ENCODE data around the gene ITGA11.

ITGA11 gene

DNA sequence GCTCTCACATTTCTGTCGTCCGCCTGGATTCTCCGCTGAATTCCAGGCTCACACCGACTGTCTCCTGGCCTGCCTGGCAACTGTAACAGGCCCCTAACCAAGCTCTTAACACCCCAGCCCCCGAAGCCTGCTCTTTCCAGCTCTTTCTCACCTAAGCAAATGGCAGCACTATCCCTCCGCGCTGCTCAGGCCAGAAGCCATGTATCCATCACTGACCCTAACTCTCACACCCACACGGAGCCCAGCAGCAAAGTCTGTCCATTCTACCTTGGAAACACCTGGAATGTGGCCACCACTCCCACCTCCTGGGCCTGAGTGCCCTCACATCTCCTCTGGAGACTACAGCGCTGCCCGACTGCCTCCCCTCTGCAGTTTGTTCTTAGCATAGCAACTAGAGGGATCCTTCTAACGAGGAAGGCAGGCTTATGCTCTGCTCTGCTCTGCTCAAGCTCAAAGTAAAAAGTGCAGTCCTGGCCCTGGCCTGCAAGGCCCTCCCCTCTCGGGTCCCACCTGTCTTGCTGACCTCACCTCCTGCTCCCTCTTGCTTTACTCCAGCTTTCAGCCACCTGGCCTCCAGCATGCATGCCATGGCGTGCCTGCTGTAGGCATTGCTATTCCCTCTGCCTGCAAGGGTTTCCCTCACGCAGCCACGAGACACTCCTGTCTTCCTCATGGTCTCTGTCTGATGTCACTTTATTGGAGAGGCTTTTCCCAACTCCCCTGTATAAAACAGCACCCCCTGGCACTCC, 127.2 kb downstream of the ITGA11 start:
- Histone ChIP-seq H3K9me3 (no peaks in the 10 kb centered on the region), H3K4me1 (peaks cover 3% of the 10 kb centered on the region), H3K27me3 (no peaks in the 10 kb centered on the region), H3K36me3 (no peaks in the 10 kb centered on the region), H3K4me3 (ENCODE audit: low read depth, low read length) (no peak overlapping the region)
- DNase-seq, result no peak
- TF ChIP-seq, protein P1, sequence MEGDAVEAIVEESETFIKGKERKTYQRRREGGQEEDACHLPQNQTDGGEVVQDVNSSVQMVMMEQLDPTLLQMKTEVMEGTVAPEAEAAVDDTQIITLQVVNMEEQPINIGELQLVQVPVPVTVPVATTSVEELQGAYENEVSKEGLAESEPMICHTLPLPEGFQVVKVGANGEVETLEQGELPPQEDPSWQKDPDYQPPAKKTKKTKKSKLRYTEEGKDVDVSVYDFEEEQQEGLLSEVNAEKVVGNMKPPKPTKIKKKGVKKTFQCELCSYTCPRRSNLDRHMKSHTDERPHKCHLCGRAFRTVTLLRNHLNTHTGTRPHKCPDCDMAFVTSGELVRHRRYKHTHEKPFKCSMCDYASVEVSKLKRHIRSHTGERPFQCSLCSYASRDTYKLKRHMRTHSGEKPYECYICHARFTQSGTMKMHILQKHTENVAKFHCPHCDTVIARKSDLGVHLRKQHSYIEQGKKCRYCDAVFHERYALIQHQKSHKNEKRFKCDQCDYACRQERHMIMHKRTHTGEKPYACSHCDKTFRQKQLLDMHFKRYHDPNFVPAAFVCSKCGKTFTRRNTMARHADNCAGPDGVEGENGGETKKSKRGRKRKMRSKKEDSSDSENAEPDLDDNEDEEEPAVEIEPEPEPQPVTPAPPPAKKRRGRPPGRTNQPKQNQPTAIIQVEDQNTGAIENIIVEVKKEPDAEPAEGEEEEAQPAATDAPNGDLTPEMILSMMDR (IDR thresholded peaks at IDR 0.05; ENCODE audit: low read depth, low read length), result no peak

DNA sequence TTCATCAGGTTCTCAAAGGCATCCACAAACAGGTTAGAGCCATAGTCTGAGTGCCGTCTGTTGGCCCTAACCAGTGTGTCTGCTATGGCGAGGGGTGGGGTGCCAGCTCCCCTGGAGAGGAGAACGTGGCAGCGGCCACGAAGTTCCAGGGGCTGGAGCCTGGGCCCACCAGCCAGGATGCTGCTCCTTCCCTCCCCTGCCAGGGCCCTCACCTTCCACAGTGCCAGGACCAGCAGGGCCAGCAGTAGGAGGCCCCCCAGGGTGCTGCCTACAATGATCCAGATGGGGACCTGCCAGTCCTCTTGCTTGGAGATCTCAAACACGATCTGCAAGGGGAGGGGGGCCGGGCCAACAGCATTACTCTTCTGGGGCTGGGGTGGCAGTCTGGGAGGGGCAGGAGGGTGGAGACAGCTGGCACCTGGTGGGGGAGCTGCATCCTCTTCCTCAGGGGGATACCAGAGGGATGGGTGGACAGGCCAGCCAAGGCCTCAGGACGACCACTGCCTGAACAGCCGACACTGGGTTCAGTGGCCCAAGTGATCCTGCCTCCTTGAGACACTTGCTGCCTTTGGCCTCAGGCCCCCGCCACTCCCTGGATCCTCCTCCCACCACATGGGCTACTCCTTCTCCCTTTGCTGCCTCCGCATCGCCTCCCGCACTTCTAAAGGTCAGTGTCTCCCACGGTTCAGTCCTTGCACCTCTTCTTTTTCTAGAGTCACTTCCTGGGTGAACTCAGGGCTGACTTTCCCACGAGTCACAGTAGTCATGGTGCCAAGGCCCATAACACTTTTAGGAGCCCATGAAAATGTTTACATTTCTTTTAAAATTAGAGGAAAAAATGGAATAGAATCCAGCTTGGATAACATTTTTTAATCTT, 128.2 kb downstream of the ITGA11 start:
- Histone ChIP-seq H3K9me3 (no peaks in the 10 kb centered on the region), H3K4me1 (peaks cover 3% of the 10 kb centered on the region), H3K27me3 (no peaks in the 10 kb centered on the region), H3K36me3 (no peaks in the 10 kb centered on the region), H3K4me3 (ENCODE audit: low read depth, low read length) (no peak overlapping the region)
- TF ChIP-seq, protein P1 (IDR thresholded peaks at IDR 0.05; ENCODE audit: low read depth, low read length), result no peak
- no peak for DNase-seq

DNA sequence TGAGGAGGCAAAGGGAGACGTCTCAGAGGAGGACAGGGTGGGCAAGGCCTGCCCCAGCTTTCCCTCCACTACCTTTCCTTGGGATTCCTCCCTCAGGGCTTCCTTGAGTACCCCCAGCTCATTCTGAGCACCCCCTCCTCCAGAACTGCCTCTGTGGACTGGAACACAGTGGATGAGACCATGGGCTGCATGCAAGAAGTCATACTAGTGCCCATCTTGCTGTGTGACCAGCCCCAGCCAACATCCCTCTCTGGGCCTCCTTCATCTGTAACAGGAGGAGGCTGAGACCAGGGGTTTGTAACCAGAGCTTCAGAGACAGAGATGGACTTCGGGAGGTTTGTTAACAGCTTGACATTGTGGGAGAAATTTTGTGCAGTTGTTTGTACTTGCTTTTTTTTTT, 128.8 kb downstream of the ITGA11 start:
- Histone ChIP-seq H3K4me1 (peaks cover 3% of the 10 kb centered on the region), H3K36me3 (no peaks in the 10 kb centered on the region), H3K27me3 (no peaks in the 10 kb centered on the region), H3K4me3 (ENCODE audit: low read depth, low read length) (no peak overlapping the region), H3K9me3 (no peaks in the 10 kb centered on the region)
- TF ChIP-seq, protein P1 (IDR thresholded peaks at IDR 0.05; ENCODE audit: low read depth, low read length), result no peak
- no peak for DNase-seq

DNA sequence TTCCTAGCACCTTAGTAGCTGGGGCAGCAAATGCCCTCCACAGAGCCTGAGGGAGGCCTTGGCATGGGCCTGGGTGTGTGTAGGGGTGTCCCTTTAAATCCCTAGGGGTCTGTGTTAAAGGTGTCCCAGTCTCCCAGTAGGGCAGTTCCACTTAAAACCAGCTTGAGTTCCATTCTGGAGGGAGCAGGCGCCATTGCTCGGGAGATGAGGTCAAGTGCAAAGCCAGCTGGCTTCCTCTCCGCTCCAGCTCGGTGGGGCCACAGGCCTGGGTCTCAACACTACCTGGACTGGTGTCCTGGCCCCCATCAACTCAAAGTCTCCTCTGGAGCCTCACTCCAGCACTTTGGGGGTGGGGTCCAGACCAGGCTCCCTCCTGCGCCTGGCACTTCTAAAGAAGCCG, 129.2 kb downstream of the ITGA11 start:
- no peaks in the 10 kb centered on the region for H3K9me3 ChIP-seq
- TF ChIP-seq, protein P1 (IDR thresholded peaks at IDR 0.05; ENCODE audit: low read depth, low read length), result no peak
- no peak for DNase-seq

DNA sequence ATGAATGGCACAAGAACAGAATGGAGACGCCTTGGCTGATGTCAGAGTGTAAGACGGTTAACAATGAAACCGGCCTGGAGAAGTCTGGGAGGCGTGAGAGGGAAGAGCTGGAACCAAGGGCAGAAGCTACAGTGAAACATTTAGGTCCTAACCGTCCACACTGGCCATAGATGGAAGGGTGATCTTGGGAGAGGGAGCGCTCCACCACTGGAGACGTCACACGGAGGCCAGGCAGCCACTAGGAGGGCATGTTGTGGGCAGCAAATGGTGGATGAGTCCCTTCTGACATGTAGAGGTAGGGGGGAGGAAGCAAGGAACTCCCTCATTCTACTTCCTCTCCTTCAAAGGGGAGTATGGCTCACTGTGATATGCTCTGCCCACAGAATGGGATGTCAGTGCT, 130.7 kb downstream of the ITGA11 start:
- Histone ChIP-seq H3K9me3 (no peaks in the 10 kb centered on the region), H3K36me3 (no peaks in the 10 kb centered on the region), H3K4me1 (peaks cover under 1% of the 10 kb centered on the region), H3K27me3 (no peaks in the 10 kb centered on the region), H3K4me3 (ENCODE audit: low read depth, low read length) (no peak overlapping the region)
- TF ChIP-seq, protein P1 (IDR thresholded peaks at IDR 0.05; ENCODE audit: low read depth, low read length), result no peak
- DNase-seq, result no peak

More for the DNA sequence above, 129.2 kb downstream of the ITGA11 start:
- Histone ChIP-seq H3K27me3 (no peaks in the 10 kb centered on the region), H3K4me1 (peaks cover 3% of the 10 kb centered on the region), H3K4me3 (ENCODE audit: low read depth, low read length) (no peak overlapping the region), H3K36me3 (no peaks in the 10 kb centered on the region)

All from BE2C (cell line).